PC-3 (cell line): Measurements from ENCODE around the gene FZD10.

Source experiments
- EZH2 ChIP-seq: fragments of 300-600 bp; sonication (generic); IDR thresholded peaks from one replicate; pipeline ENCODE4 v1.6.1; 2017; ENCODE audit warnings: antibody characterized with exemption, mild to moderate bottlenecking, low read length; ENCODE audit not compliant: unreplicated experiment
- EZH2phosphoT487 ChIP-seq: fragments of 300-600 bp; sonication (generic); IDR thresholded peaks from 2 replicates; pipeline ENCODE4 v1.6.1; 2018; ENCODE audit warnings: mild to moderate bottlenecking, antibody characterized with exemption, low read length, borderline replicate concordance
- TF ChIP-seq, protein P1 (sequence below): fragments of 300-600 bp; sonication (generic); conservative IDR thresholded peaks from 2 replicates; pipeline ENCODE4 v1.5.1; 2017; ENCODE audit warnings: antibody characterized with exemption, low read depth, mild to moderate bottlenecking, low read length

DNA sequence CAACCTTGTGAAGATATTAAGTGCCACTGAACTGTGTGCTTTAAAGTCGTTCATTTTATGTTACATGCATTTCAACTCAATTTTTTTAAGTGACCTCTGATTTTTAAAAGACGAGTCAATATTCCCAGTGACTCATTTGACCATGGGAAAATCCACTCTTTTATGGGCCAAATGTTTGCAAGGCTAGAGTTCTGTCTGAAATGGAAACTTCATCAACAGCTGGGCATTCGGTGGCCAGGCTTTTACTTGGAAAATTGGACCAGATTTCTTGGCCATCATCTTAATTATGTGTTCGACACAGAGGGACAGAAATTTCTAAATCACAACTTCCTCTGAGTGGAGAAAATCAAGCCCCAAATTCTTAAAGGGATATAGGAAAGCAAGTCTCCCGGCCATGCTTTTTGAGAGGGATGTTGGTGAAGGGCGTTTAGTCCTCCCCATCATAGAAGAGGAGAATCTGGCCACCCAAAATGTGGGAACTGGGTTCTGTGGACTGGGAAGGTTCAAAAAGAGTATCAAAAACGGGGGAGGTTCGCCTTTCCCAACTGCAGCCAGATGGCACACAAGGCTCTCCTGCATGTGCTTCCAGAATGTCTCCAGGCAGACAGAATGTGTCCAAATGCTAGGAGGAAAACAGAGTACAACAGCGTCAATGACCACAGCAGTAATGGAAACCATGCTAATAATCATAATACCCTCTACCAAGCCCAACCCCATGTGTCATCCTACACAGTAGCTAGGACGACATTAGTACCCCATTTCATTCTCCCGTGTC is 40.9 kb upstream of the FZD10 start:
- TF ChIP-seq, protein P1, sequence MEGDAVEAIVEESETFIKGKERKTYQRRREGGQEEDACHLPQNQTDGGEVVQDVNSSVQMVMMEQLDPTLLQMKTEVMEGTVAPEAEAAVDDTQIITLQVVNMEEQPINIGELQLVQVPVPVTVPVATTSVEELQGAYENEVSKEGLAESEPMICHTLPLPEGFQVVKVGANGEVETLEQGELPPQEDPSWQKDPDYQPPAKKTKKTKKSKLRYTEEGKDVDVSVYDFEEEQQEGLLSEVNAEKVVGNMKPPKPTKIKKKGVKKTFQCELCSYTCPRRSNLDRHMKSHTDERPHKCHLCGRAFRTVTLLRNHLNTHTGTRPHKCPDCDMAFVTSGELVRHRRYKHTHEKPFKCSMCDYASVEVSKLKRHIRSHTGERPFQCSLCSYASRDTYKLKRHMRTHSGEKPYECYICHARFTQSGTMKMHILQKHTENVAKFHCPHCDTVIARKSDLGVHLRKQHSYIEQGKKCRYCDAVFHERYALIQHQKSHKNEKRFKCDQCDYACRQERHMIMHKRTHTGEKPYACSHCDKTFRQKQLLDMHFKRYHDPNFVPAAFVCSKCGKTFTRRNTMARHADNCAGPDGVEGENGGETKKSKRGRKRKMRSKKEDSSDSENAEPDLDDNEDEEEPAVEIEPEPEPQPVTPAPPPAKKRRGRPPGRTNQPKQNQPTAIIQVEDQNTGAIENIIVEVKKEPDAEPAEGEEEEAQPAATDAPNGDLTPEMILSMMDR: no peak
- TF ChIP-seq EZH2phosphoT487: no peak
- TF ChIP-seq EZH2: no peak
